DOHH2 (cell line): ENCODE measurements around the gene DPYD.

Experiments
- EZH2phosphoT487 ChIP-seq: fragments of 200-600 bp; sonication (generic); IDR thresholded peaks from 2 replicates; pipeline ENCODE4 v1.6.1; 2017; ENCODE audit warnings: borderline replicate concordance, mild to moderate bottlenecking, antibody characterized with exemption, low read length, moderate library complexity, mixed read lengths
- TF ChIP-seq, protein P1 (sequence below): fragments of 200-600 bp; sonication (generic); IDR thresholded peaks from one replicate; pipeline ENCODE4 v1.5.1; 2014; ENCODE audit warnings: antibody characterized with exemption, mild to moderate bottlenecking, low read depth, low read length; ENCODE audit not compliant: poor library complexity, severe bottlenecking

DNA sequence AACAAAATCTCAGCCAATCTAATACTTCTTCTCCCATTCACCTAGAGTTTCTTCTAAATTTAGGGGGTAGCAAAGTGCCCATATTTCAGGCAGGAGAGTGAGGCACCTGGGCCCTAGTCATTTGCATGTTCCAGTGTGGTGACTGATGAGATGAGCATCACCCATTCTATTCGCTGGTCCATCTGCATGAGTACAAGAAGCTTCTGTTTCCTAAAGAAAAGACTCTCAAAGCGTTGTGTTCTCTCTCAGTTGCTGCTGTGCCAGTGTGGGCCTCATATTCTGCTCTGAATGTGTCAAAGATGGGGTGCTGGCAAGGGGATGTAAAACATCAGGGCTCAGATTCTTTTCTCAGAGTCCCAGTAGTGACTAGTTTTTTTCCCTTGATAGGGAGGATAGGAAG is 16.1 kb upstream of the DPYD start:
- TF ChIP-seq, protein P1, sequence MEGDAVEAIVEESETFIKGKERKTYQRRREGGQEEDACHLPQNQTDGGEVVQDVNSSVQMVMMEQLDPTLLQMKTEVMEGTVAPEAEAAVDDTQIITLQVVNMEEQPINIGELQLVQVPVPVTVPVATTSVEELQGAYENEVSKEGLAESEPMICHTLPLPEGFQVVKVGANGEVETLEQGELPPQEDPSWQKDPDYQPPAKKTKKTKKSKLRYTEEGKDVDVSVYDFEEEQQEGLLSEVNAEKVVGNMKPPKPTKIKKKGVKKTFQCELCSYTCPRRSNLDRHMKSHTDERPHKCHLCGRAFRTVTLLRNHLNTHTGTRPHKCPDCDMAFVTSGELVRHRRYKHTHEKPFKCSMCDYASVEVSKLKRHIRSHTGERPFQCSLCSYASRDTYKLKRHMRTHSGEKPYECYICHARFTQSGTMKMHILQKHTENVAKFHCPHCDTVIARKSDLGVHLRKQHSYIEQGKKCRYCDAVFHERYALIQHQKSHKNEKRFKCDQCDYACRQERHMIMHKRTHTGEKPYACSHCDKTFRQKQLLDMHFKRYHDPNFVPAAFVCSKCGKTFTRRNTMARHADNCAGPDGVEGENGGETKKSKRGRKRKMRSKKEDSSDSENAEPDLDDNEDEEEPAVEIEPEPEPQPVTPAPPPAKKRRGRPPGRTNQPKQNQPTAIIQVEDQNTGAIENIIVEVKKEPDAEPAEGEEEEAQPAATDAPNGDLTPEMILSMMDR = no peak
- no peak for TF ChIP-seq EZH2phosphoT487
